SK-N-SH treated with all-trans-retinoic acid at 6 μM for 48 hours (cell line): ENCODE measurements around the gene PRR22.

Experiments used
- ATAC-seq: fragments of 200-7000 bp; cut with Tn5 transposase; 3 replicates; pipeline ENCODE4 v1.9.1; 2020; ENCODE audit warnings: mild to moderate bottlenecking, moderate library complexity
- ARNTL ChIP-seq: fragments of 450-650 bp; formaldehyde crosslinking; IDR thresholded peaks from 2 replicates; pipeline ENCODE4 v1.5.0; 2020; ENCODE audit warnings: low read depth, mild to moderate bottlenecking, moderate library complexity, borderline replicate concordance
- CREB5 ChIP-seq: fragments of 250-450 bp; sonication (Bioruptor Pico); IDR thresholded peaks from 2 replicates; pipeline ENCODE4 v1.5.1; 2020; ENCODE audit warnings: low read depth, mild to moderate bottlenecking, moderate library complexity
- CSDC2 ChIP-seq: fragments of 250-450 bp; sonication (Bioruptor Pico); IDR thresholded peaks from 2 replicates; pipeline ENCODE4 v1.5.0; 2020; ENCODE audit warnings: mild to moderate bottlenecking, moderate library complexity
- ESRRG ChIP-seq: fragments of 250-450 bp; sonication (Bioruptor Pico); IDR thresholded peaks from 2 replicates; pipeline ENCODE4 v1.6.1; 2021; ENCODE audit warnings: mild to moderate bottlenecking
- ISL1 ChIP-seq: fragments of 250-450 bp; sonication (Bioruptor Pico); IDR thresholded peaks from 2 replicates; pipeline ENCODE4 v2.1.2; 2022; ENCODE audit warnings: mild to moderate bottlenecking, moderate library complexity
- OSR1 ChIP-seq: fragments of 250-450 bp; sonication (Bioruptor Pico); IDR thresholded peaks from 2 replicates; pipeline ENCODE4 v1.8.0; 2022; ENCODE audit warnings: moderate library complexity, mild to moderate bottlenecking, inconsistent platforms
- PATZ1 ChIP-seq: fragments of 250-450 bp; sonication (Bioruptor Pico); IDR thresholded peaks from 2 replicates; pipeline ENCODE4 v1.8.0; 2020; ENCODE audit warnings: mild to moderate bottlenecking, moderate library complexity, borderline replicate concordance
- PPARA ChIP-seq: fragments of 250-450 bp; sonication (Bioruptor Pico); IDR thresholded peaks from 2 replicates; pipeline ENCODE4 v1.5.0; 2020; ENCODE audit warnings: mild to moderate bottlenecking, borderline replicate concordance
- RARB ChIP-seq: fragments of 250-450 bp; sonication (Bioruptor Pico); IDR thresholded peaks from 2 replicates; pipeline ENCODE4 v1.8.0; 2021; ENCODE audit warnings: mild to moderate bottlenecking, moderate library complexity
- SNAI2 ChIP-seq: fragments of 250-450 bp; sonication (Bioruptor Pico); IDR thresholded peaks from 2 replicates; pipeline ENCODE4 v1.5.0; 2020; ENCODE audit warnings: mild to moderate bottlenecking, moderate library complexity
- TCF4 ChIP-seq: fragments of 250-450 bp; sonication (Bioruptor Pico); IDR thresholded peaks from 2 replicates; pipeline ENCODE4 v1.8.0; 2021; ENCODE audit warnings: mild to moderate bottlenecking, moderate library complexity, borderline replicate concordance
- TOX ChIP-seq: fragments of 250-450 bp; sonication (Bioruptor Pico); IDR thresholded peaks from 2 replicates; pipeline ENCODE4 v1.8.0; 2021; ENCODE audit warnings: mild to moderate bottlenecking, moderate library complexity, borderline replicate concordance
- ZC3H10 ChIP-seq: fragments of 250-450 bp; sonication (Bioruptor Pico); IDR thresholded peaks from 2 replicates; pipeline ENCODE4 v1.5.1; 2021; ENCODE audit warnings: mild to moderate bottlenecking, moderate library complexity
- ZFP3 ChIP-seq: fragments of 250-450 bp; sonication (Bioruptor Pico); IDR thresholded peaks from 2 replicates; pipeline ENCODE4 v1.5.0; 2020; ENCODE audit warnings: mild to moderate bottlenecking, moderate library complexity
- ZFP30 ChIP-seq: fragments of 450-650 bp; formaldehyde crosslinking; IDR thresholded peaks from 2 replicates; pipeline ENCODE4 v1.5.0; 2022; ENCODE audit warnings: mild to moderate bottlenecking, moderate library complexity
- ZNF565 ChIP-seq: fragments of 450-650 bp; formaldehyde crosslinking; conservative IDR thresholded peaks from 2 replicates; pipeline ENCODE4 v1.5.0; 2020; ENCODE audit warnings: low read depth, mild to moderate bottlenecking, moderate library complexity
- ZNF8 ChIP-seq: fragments of 450-650 bp; formaldehyde crosslinking; IDR thresholded peaks from 2 replicates; pipeline ENCODE4 v1.5.0; 2020; ENCODE audit warnings: mild to moderate bottlenecking, moderate library complexity
- TF ChIP-seq, protein P1 (sequence below): fragments of 250-450 bp; sonication (Bioruptor Pico); IDR thresholded peaks from 2 replicates; pipeline ENCODE4 v1.5.0; 2020; ENCODE audit warnings: mild to moderate bottlenecking, moderate library complexity
- TF ChIP-seq, protein P2 (sequence below): fragments of 250-450 bp; sonication (Bioruptor Pico); IDR thresholded peaks from 2 replicates; pipeline ENCODE4 v1.8.0; 2021; ENCODE audit warnings: low read depth, mild to moderate bottlenecking, moderate library complexity, borderline replicate concordance
- TF ChIP-seq, protein P3 (sequence below): fragments of 250-450 bp; sonication (Bioruptor Pico); IDR thresholded peaks from 2 replicates; pipeline ENCODE4 v1.5.1; 2021; ENCODE audit warnings: mild to moderate bottlenecking, moderate library complexity

Gene PRR22

GRCh38 chr19:5784581-5785147 lies at the start of gene PRR22:
Gene PRR22 (minus strand): TSS chr19:5784746. CDS start chr19:5784660, 86 bp downstream.
- TF ChIP-seq PPARA (CRISPR knock-in tag) (no peak), TCF4 (CRISPR knock-in tag) (no peak), SNAI2 (no peak), RARB (CRISPR knock-in tag) (no peak), ZC3H10 (no peak), ISL1 (CRISPR knock-in tag) (no peak)
- TF ChIP-seq, protein P1, sequence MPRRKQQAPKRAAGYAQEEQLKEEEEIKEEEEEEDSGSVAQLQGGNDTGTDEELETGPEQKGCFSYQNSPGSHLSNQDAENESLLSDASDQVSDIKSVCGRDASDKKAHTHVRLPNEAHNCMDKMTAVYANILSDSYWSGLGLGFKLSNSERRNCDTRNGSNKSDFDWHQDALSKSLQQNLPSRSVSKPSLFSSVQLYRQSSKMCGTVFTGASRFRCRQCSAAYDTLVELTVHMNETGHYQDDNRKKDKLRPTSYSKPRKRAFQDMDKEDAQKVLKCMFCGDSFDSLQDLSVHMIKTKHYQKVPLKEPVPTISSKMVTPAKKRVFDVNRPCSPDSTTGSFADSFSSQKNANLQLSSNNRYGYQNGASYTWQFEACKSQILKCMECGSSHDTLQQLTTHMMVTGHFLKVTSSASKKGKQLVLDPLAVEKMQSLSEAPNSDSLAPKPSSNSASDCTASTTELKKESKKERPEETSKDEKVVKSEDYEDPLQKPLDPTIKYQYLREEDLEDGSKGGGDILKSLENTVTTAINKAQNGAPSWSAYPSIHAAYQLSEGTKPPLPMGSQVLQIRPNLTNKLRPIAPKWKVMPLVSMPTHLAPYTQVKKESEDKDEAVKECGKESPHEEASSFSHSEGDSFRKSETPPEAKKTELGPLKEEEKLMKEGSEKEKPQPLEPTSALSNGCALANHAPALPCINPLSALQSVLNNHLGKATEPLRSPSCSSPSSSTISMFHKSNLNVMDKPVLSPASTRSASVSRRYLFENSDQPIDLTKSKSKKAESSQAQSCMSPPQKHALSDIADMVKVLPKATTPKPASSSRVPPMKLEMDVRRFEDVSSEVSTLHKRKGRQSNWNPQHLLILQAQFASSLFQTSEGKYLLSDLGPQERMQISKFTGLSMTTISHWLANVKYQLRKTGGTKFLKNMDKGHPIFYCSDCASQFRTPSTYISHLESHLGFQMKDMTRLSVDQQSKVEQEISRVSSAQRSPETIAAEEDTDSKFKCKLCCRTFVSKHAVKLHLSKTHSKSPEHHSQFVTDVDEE (CRISPR knock-in tag) = no peak
- ATAC-seq = no peak

GRCh38 chr19:5832527-5833216 lies 48.1 kb upstream of the PRR22 start:
- TF ChIP-seq ZFP3 (peak; percentile 96), ISL1 (CRISPR knock-in tag) (no peak)
- TF ChIP-seq, all 23 proteins: peak for 1
- no peak for ATAC-seq

- ATAC-seq = no peak
- TF ChIP-seq TCF4 (CRISPR knock-in tag) (no peak), ZFP30 (CRISPR knock-in tag) (no peak), ARNTL (CRISPR knock-in tag) (no peak), ESRRG (CRISPR knock-in tag) (no peak), PPARA (CRISPR knock-in tag) (no peak), CSDC2 (CRISPR knock-in tag) (no peak), CREB5 (CRISPR knock-in tag) (no peak), ISL1 (CRISPR knock-in tag) (no peak), ZNF565 (no peak), ZNF8 (CRISPR knock-in tag) (no peak), RARB (CRISPR knock-in tag) (no peak), OSR1 (CRISPR knock-in tag) (no peak), PATZ1 (no peak), ZC3H10 (no peak), TOX (CRISPR knock-in tag) (no peak)
- TF ChIP-seq, protein P2, sequence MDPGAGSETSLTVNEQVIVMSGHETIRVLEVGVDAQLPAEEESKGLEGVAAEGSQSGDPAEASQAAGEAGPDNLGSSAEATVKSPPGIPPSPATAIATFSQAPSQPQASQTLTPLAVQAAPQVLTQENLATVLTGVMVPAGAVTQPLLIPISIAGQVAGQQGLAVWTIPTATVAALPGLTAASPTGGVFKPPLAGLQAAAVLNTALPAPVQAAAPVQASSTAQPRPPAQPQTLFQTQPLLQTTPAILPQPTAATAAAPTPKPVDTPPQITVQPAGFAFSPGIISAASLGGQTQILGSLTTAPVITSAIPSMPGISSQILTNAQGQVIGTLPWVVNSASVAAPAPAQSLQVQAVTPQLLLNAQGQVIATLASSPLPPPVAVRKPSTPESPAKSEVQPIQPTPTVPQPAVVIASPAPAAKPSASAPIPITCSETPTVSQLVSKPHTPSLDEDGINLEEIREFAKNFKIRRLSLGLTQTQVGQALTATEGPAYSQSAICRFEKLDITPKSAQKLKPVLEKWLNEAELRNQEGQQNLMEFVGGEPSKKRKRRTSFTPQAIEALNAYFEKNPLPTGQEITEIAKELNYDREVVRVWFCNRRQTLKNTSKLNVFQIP (CRISPR knock-in tag) = no peak
- TF ChIP-seq, protein P3, sequence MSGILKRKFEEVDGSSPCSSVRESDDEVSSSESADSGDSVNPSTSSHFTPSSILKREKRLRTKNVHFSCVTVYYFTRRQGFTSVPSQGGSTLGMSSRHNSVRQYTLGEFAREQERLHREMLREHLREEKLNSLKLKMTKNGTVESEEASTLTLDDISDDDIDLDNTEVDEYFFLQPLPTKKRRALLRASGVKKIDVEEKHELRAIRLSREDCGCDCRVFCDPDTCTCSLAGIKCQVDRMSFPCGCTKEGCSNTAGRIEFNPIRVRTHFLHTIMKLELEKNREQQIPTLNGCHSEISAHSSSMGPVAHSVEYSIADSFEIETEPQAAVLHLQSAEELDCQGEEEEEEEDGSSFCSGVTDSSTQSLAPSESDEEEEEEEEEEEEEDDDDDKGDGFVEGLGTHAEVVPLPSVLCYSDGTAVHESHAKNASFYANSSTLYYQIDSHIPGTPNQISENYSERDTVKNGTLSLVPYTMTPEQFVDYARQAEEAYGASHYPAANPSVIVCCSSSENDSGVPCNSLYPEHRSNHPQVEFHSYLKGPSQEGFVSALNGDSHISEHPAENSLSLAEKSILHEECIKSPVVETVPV = no peak
- TF ChIP-seq, protein P1 (CRISPR knock-in tag) = no peak
These were observed 47.5 kb upstream of the PRR22 start for GRCh38 chr19:5832061-5832460.
